MCF 10A (cell line): Measurements from ENCODE around the gene PRR4. TPM values are rescaled to one million over a fixed set of nuclear protein-coding genes. Genes with fewer than 3 reads are reported as not detected.

ENCODE experiments used
- Bru-seq: library from RNA; stranded (reverse); fragments of 400-500 nt; gene quantifications from one replicate; lab custom pipeline; 2021; lab: Mats Ljungman, UMichigan
- BruChase-seq, 2 experiments: library from RNA; stranded (reverse); fragments of 400-500 nt; gene quantifications; one replicate each; lab custom pipeline; 2021; lab: Mats Ljungman, UMichigan
- BruUV-seq: library from RNA; stranded (reverse); fragments of 400-500 nt; replicated peaks from 2 replicates; lab custom pipeline; 2021; lab: Mats Ljungman, UMichigan
- CTCF ChIA-PET: fragments of 300-600 bp; sonication (Branson Sonifier 250); formaldehyde crosslinking; extraction: SDS; loops from one replicate; lab custom pipeline; 2021; ENCODE audit warnings: antibody characterized with exemption, inconsistent platforms; lab: Yijun Ruan, JAX
- POLR2A ChIA-PET: fragments of 300-600, 350-650 bp; sonication (Branson Sonifier 250); formaldehyde crosslinking; extraction: SDS; loops from one replicate; lab custom pipeline; 2020; ENCODE audit warnings: antibody characterized with exemption, inconsistent platforms; lab: Yijun Ruan, JAX
- DNase-seq: peaks from one replicate; pipeline ENCODE4 v3.0.0-alpha.2; 2018; ENCODE audit not compliant: unreplicated experiment
- H3K27ac Mint-ChIP-seq: one replicate; pipeline ENCODE4 v1.8.0; 2022; ENCODE audit warnings: mild to moderate bottlenecking, low read depth, mixed read lengths; ENCODE audit not compliant: unreplicated experiment
- H3K27me3 Mint-ChIP-seq: one replicate; pipeline ENCODE4 v1.8.0; 2022; ENCODE audit warnings: mixed read lengths; ENCODE audit not compliant: insufficient read depth, unreplicated experiment
- H3K36me3 Mint-ChIP-seq: one replicate; pipeline ENCODE4 v1.8.0; 2022; ENCODE audit warnings: mild to moderate bottlenecking, moderate library complexity, mixed read lengths; ENCODE audit not compliant: insufficient read depth, unreplicated experiment
- H3K4me1 Mint-ChIP-seq: one replicate; pipeline ENCODE4 v1.8.0; 2022; ENCODE audit warnings: mixed read lengths; ENCODE audit not compliant: insufficient read depth, unreplicated experiment
- H3K4me3 Mint-ChIP-seq: one replicate; pipeline ENCODE4 v1.8.0; 2022; ENCODE audit warnings: mild to moderate bottlenecking, moderate library complexity, mixed read lengths; ENCODE audit not compliant: unreplicated experiment
- H3K9me3 Mint-ChIP-seq: one replicate; pipeline ENCODE4 v1.8.0; 2022; ENCODE audit warnings: mixed read lengths; ENCODE audit not compliant: unreplicated experiment
- intact Hi-C: fragments of 100-400 bp; cut with micrococcal nuclease; formaldehyde crosslinking; loops from 2 replicates; pipeline ENCODE4 v1.14.1; 2022
- long read RNA-seq: library from polyadenylated mRNA; stranded (forward); transcript quantifications from one replicate; pipeline ENCODE4 v2.0.0, GENCODE V29; 2022
- total RNA-seq: library from RNA; stranded (reverse); gene quantifications from 2 replicates; pipeline ENCODE4 v1.2.3, GENCODE V29; 2022
- TF ChIP-seq, protein P1 (sequence below): fragments of 200-600 bp; IDR thresholded peaks from one replicate; pipeline ENCODE4 v1.8.0; 2022; ENCODE audit warnings: antibody characterized with exemption, mild to moderate bottlenecking; ENCODE audit not compliant: unreplicated experiment

The PRR4 gene, protein sequence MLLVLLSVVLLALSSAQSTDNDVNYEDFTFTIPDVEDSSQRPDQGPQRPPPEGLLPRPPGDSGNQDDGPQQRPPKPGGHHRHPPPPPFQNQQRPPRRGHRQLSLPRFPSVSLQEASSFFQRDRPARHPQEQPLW
- total RNA-seq (4.6 and 7.7 TPM in 2 replicates), Bru-seq, nascent RNA (percentile 71 among the genes with signal in this experiment), BruChase-seq, experiment 1, labeled RNA remaining after a 6-hour chase (percentile 64 among the genes with signal in this experiment), BruChase-seq, experiment 2, labeled RNA remaining after a 2-hour chase (percentile 89 among the genes with signal in this experiment)
- long read RNA-seq, partial matches to known transcripts = 0 of 2 reads
- long read RNA-seq, other reads (novel, unspliced or antisense) = 0 of 2 reads

DNA sequence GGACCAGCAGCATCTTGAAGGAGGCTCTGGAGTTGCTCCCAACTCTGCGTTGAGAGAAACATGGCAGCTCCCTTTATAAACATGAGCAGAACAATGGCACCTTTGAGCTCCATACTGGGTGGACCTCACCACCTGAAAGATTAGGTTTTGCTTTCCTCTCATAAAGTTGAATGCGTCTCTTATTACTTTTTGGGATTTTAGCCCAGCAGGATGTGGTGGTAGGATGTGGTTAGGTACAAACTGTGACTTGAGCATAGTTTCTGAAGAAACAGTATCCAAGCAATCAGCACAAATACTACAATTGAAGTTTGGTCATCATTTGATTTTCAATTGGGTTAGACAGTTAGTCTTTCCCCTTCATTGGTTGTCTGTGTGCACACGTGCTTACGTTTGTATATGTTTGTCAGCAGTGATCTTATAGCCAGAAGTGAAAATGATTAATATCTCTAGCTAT lies at the start of gene PRR4:
PRR4 (minus strand) TSS at position 51 of the 454 bp plus-strand sequence; CDS start at position 13, 38 bp downstream.
- intact Hi-C loops = no loop called here
- peaks cover 15% of the 10 kb centered on the region for H3K4me1 Mint-ChIP-seq
- no peaks in the 10 kb centered on the region for H3K9me3 Mint-ChIP-seq
- TF ChIP-seq, protein P1, sequence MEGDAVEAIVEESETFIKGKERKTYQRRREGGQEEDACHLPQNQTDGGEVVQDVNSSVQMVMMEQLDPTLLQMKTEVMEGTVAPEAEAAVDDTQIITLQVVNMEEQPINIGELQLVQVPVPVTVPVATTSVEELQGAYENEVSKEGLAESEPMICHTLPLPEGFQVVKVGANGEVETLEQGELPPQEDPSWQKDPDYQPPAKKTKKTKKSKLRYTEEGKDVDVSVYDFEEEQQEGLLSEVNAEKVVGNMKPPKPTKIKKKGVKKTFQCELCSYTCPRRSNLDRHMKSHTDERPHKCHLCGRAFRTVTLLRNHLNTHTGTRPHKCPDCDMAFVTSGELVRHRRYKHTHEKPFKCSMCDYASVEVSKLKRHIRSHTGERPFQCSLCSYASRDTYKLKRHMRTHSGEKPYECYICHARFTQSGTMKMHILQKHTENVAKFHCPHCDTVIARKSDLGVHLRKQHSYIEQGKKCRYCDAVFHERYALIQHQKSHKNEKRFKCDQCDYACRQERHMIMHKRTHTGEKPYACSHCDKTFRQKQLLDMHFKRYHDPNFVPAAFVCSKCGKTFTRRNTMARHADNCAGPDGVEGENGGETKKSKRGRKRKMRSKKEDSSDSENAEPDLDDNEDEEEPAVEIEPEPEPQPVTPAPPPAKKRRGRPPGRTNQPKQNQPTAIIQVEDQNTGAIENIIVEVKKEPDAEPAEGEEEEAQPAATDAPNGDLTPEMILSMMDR = no peak
- BruUV-seq = no TSS peak
- H3K36me3 Mint-ChIP-seq = peaks cover 20% of the 10 kb centered on the region
- CTCF ChIA-PET = interaction anchor here (1.0 kb wide), 1 partner anchor 69 kb away, joined by 5 read pairs; no protein-coding TSS in a partner anchor
- no peak for DNase-seq
- H3K27me3 Mint-ChIP-seq = no peaks in the 10 kb centered on the region
- H3K27ac Mint-ChIP-seq = no peak within 1 kb of the TSS
- POLR2A ChIA-PET = interaction anchor here (0.6 kb wide), 1 partner anchor 108 kb away, joined by 3 read pairs; no protein-coding TSS in a partner anchor
- no peak within 1 kb of the TSS for H3K4me3 Mint-ChIP-seq

DNA sequence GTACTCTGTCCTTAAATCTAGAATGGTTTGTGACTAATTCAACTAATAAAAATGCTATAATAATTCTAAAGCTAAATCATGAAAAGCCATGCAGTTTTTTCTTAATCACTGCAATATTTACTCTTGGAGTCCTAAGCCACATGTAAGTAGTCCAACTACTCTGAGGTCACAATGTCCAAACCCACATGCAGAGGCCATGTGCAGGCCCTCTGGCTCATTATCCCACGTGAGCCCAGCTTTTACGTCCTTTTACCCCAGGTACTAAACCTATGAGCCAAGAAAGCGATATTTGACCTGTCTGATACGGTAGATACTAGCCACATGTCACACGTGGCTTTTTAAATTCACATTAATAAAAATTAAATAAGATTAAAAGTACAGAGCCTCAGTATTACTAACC lies 47.6 kb upstream of the PRR4 start:
- Mint-ChIP-seq H3K36me3 (no peaks in the 10 kb centered on the region), H3K4me3 (no peak overlapping the region), H3K27ac (no peak overlapping the region), H3K9me3 (peaks cover 8% of the 10 kb centered on the region), H3K4me1 (no peaks in the 10 kb centered on the region), H3K27me3 (no peaks in the 10 kb centered on the region)
- ChIA-PET CTCF (interaction anchor here (0.6 kb wide), 1 partner anchor 144 kb away, joined by 3 read pairs; no protein-coding TSS in a partner anchor), POLR2A (no interaction called here)
- intact Hi-C loops = no loop called here
- no TSS peak for BruUV-seq
- no peak for DNase-seq
- TF ChIP-seq, protein P1 = no peak

DNA sequence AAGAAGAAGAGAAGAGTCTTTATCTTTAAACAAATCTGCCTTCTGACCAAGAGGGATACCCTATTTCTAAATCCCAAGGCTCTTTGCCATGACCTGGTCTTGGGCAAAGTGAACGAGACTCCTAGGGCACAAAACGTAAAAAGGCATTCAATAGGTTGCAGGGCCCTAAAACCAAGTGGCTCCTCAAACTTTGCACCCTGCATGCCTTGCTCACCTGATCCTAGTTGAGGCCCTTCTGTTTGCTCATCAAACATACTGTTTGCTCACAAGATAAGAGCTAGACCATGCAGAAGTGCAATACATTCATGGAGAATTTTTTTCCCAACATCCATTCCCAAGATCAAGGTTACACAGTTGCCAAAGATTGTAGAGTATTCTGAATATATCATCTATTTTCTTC lies 42.7 kb upstream of the PRR4 start:
- Mint-ChIP-seq H3K27me3 (no peaks in the 10 kb centered on the region), H3K36me3 (no peaks in the 10 kb centered on the region), H3K9me3 (no peaks in the 10 kb centered on the region), H3K4me1 (no peaks in the 10 kb centered on the region), H3K4me3 (no peak overlapping the region), H3K27ac (no peak overlapping the region)
- ChIA-PET POLR2A (no interaction called here), CTCF (interaction anchor here (0.7 kb wide), 1 partner anchor 121 kb away, joined by 3 read pairs; no protein-coding TSS in a partner anchor)
- TF ChIP-seq, protein P1 = no peak
- DNase-seq = no peak
- BruUV-seq = no TSS peak
- intact Hi-C loops = no loop called here

DNA sequence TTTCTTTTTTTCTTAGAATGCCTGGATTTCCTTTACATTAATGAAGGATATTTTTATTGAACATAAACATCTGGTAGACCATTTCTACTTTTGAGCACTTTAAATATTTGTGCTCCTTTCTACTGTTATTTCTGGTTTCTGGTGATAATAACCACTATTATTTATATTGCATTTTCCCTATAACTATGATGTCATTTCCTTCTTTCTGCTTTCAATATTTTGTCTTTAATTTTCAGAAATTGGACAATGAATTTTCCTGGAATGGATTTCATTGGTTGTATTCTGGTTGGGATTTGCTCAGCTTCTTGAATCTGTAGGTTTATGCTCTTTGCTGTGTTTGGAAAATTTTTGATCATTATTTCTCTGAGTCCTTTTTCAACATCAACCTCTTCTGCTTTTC lies 40.0 kb upstream of the PRR4 start:
- intact Hi-C loops = no loop called here
- Mint-ChIP-seq H3K27me3 (no peaks in the 10 kb centered on the region), H3K4me3 (no peak overlapping the region), H3K4me1 (no peaks in the 10 kb centered on the region), H3K9me3 (no peaks in the 10 kb centered on the region), H3K36me3 (no peaks in the 10 kb centered on the region), H3K27ac (no peak overlapping the region)
- TF ChIP-seq, protein P1 = no peak
- no peak for DNase-seq
- ChIA-PET CTCF (interaction anchor here (1.1 kb wide), 1 partner anchor 20 kb away, joined by 3 read pairs; the partner anchor contains the start of gene TAS2R13), POLR2A (no interaction called here)
- no TSS peak for BruUV-seq
